ENCODE data around the gene MRPS17.

MRPS17 gene

DNA sequence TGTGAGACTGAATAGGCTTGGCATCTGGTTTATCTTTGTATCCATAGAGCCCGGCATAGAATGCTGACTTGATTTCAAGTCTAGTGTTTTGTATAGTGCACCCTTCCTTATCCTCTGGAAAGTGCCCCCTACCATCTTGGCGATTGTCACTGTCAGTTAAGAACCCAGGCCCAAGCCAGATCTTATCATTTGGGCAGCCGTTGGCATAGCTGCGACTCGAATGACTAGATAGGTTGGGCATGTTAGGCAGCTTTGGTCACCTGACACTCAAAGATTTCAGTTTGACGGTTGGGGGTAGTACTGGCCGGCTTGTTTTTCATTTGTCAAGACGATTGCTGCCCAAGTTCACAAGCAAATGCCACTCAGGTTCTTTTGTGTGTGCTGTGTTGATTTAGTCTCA is 19.3 kb downstream of the MRPS17 start:
- no peak for DNase-seq (ENCODE audit: low read depth)

DNA sequence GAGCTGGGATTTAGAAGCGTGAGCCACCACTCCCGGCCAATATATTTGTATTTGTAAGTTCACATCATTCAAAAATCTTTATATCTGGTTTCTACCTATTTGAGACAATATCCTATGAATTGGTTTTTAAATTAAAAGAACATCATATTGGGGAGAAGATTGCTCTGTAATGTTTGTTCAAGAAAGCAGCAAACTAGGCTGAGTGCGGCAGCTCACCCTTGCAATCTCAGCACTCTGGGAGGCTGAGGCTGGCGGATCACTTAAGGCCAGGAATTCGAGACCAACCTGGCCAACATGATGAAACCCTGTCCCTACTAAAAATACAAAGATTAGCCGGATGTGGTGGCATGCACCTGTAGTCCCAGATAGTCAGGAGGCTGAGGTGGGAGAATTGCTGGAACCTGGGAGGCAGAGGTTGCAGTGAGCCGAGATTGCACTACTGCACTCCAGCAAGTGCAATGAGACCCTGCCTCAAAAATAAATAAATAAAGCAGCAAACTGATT is 22.1 kb downstream of the MRPS17 start:
- no peak for DNase-seq (ENCODE audit: low read depth)

DNA sequence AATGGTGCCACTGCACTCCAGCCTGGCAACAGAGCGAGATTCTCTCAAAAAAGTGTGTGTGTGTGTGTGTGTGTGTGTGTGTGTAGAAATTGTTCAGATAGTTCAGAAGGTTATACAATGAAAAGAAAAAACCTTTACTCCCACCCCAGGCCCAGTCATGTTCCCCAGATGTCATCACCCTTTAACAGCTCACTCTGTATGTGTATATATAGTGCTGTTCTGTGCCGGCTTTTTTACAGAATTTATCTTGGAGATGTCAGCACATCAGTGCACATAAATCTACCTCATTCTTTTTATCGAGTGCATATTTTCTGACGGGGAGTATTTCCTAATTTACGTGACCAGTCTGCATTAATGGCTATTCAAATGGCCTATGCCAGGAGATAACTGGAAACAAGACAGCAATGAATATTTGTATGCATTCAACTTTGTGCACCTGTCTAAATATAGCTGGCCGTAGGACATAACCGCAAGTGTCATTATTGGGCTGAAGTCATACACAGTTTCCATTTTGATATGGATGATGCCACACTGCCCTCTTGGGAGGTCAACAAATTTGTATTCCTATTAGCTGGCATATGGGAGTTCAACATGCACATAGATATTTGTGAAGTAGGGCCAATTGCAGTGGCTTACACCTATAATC is 24.4 kb downstream of the MRPS17 start:
- peak; percentile 20 for DNase-seq (ENCODE audit: low read depth)

DNA sequence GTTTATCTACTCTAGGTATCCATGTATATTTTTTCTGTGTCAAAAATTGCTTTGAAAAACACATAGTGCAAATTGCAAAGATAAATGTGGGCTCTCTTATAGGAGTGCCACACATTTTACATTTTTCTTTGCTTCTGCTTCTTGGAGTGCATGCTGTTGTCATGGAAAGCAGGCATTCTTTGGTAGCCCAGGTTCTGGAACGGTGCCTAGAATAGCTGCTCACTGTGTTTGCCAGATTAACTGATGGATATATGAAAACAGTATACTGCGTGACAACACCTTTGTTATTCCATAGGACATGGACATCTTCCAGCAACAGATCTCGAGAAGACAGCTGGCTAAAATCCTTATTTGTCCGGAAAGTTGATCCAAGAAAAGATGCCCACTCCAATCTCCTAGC is 26.2 kb downstream of the MRPS17 start:
- DNase-seq (ENCODE audit: low read depth), result peak; percentile 69

DNA sequence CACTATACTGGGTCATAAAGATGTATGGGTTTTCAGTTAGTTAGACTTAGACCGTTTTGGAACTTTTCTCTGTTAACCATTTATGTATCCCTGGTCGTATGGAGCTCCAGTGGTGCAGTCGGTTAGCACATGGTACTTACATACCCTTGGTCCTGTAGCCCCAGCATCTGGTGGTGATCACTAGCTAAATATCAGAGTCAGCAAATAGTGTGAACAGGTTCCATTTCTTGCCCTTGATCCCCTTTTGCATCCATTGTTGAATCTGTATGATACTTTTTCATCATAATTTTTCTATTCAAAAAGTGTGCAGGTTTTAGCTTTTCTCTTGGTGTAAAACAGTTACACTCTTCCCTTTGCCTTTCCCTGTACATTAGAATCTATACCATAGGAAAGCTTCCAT is 28.6 kb downstream of the MRPS17 start:
- no peak for DNase-seq (ENCODE audit: low read depth)

DNA sequence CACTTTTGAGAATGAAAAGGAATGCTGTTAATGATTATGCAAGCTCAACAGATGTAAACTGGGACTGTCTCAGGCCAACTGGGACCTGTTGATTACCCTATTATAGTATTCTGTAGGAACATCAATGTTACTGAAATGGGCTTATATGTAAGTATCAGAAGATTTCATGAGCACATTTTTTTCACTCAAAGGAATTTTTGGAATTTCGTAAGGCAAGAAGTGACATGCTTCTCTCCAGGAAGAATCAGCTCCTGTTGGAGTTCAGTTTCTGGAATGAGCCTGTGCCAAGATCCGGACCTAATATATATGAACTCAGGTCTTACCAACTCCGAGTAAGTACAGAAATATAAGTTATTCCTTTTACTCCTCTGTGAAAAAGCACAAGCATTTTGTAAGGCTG is 31.9 kb downstream of the MRPS17 start:
- DNase-seq (ENCODE audit: low read depth), result no peak

DNA sequence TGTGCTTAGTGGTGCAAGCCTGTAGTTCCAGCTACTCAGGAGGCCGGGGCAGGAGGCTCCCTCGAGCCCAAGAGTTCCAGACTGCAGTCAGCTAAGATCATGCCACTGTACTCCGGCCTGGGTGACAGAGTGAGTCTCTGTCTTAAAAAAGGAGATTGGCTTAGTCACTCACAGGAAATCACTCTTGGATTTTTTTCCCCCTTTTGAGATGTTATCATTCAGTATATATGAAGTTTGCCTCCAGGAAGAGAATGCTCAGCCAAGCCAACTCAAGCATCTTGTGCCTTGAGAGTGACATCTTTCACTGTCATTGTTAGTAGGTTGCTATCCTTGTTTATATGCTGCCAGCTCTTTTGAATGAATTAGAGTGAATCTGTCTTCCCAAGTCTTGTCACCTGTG is 40.7 kb downstream of the MRPS17 start:
- no peak for DNase-seq (ENCODE audit: low read depth)

DNA sequence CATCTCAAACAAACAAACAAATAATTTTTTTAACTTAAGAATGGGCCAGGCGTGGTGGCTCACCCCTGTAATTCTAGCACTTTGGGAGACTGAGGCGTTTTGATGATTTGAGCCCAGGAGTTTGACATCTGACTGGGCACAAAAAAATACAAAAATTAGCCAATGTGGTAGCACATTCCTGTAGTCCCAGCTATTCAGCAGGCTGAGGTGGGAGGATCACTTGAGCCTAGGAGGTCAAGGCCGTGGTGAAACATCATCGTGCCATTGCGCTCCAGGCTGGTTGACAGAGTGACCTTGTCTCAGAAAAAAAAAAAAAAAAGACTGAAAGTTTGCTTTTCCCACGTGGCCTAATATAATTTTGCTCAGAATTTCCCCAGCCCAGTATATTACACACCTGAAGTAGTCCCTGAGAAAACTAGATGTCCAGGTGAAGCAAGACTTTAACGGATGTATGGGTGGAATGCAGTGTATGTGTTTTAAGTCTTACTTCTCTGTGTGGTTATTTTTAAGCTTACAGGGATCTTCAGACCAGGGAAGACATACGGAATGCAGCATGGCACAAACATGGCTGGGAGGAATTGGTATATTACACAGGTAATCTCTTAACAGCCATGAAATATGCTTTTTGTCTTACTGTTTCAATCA is 45.3 kb downstream of the MRPS17 start:
- DNase-seq (ENCODE audit: low read depth), result no peak

DNA sequence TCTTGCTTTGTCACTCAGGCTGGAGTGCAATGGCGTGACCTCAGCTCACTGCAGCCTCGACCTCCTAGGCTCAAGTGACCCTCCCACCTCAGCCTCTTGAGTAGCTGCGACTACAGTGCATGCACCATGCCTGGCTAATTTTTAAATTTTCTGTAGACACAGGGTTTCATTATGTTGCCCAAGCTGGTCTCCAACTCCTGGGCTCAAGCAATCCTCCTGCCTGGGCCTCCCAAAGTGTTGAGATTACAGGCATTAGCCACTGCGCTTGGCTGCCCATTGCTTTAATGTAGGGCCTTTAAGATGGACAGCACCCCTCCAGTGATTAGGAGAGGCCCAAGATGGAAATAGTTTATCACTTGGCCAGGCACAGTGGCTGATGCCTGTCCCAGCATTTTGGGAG is 52.1 kb downstream of the MRPS17 start:
- DNase-seq (ENCODE audit: low read depth), result no peak

All from amniotic epithelial cell (primary cell).